ENCODE results near the gene NR3C1.
A peak's percentile ranks its signal among the peaks of the same experiment; 100 is the strongest.

Gene NR3C1

DNA sequence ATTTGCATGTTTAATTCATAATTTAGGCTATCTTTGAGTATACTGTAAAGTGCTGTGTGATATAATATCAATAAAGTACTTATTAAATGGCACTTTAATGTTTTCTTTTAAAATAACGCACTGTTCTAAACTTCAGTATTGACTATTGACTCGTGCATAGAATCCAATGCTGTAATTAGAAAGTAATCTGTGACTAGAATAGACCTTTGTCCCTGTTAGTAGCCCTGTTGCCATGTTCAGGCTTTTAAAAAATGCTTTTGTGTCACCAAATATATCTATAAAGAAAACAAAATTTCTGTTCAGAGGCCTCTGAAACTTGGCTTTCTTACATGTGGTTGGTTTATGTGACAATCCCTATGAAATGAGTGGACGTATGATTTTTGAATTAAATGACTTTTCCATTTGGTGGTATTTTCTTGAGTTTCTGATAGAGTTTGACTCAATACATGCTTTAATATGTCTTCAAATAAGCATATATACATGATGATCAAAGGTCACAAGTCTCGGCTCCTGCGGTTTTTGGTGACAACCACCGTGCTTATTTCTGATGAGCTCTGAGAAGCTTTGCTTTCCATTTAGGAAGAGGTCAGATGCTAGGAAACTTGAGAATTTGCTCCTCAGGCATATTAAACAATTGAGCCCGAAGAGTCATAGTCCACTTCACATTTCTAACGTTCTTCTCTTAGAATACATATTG lies 174.7 kb downstream of the NR3C1 start:
- peak in 1 of 2 donors; percentile 21 for DNase-seq

All from CD4-positive, alpha-beta T cell treated with Interleukin-4 for 1 hour (primary cell).